ENCODE results near the gene PDE3A.

DNA sequence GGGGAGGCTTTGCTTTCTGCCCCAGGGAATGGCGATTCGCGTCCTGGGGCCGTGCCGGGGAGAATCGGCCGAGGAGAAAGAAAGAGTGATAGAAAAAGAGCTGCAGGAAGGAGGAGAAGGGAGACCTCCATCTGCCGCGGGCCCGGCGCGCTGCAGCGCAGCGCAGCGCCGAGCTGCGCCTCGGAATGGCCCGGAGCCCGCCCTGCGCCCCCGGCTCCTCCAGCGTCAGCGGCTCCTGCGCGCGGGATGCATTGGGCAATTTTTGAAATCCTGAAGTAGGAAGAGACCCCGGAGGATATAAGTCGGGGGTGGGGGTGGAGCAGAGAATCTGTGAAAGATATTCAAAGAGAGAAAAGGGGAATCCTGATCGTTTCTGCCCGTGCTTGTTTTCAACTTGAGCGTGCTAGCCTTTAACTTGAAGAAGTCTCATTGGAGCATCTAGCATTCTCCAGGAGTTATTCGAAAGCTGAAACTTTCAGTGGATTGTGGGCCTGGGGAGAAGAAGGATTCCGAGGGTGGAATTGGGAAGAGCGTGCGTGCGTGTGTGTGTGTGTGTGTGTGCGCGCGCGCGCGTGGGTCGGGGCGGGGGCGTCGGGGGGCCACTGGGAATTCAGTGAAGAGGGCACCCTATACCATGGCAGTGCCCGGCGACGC, 441 bp downstream of the PDE3A start:
- TF ChIP-seq CTCF (conservative IDR thresholded peaks at IDR 0.05; ENCODE audit: low read depth, low read length) (no peak), EZH2 (IDR thresholded peaks at IDR 0.05; ENCODE audit: borderline replicate concordance, low read depth, low read length, poor library complexity, severe bottlenecking) (no peak)
